HG02678 (cell line): ENCODE measurements around the gene POU2AF2.

Experiments
- ATAC-seq: cut with Tn5 transposase; IDR thresholded peaks from one replicate; pipeline ENCODE4 v1.9.1; 2021; ENCODE audit warnings: mild to moderate bottlenecking, moderate library complexity; ENCODE audit not compliant: unreplicated experiment

The POU2AF2 gene

DNA sequence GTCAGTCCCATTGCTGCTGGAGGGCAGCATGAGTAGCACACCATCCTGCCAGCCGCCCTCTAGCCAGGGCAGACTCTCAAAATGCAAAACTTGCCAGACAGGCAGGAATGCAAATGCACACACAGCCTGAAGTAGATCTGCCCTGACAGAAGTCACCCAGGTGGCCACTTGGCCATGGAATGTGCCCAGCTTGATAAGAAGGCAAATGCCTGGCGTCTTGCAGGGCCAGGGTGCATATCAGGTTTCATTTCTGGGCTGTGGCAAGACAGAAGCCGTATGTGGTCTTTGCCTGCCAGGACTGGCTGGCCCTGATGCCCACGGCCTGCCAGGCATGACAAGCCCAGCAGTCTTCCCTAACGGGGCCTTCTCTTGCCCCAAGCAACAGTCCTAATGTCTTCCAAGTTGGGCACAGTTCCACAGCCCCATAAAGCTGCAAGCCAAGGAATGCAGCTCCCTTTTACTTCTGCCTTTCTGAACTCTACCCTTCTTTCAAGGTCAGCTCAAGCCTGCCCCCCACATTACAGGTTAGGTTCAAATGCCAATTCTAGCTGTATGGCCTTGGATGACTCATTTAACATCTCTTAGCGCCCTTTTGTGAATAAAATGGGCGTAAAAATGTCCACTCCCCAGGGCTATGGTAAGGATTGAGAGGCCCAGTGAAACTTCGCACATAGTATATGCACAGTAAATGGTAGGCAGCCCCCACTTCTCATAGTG lies 82.5 kb downstream of the POU2AF2 start:
- no peak for ATAC-seq

DNA sequence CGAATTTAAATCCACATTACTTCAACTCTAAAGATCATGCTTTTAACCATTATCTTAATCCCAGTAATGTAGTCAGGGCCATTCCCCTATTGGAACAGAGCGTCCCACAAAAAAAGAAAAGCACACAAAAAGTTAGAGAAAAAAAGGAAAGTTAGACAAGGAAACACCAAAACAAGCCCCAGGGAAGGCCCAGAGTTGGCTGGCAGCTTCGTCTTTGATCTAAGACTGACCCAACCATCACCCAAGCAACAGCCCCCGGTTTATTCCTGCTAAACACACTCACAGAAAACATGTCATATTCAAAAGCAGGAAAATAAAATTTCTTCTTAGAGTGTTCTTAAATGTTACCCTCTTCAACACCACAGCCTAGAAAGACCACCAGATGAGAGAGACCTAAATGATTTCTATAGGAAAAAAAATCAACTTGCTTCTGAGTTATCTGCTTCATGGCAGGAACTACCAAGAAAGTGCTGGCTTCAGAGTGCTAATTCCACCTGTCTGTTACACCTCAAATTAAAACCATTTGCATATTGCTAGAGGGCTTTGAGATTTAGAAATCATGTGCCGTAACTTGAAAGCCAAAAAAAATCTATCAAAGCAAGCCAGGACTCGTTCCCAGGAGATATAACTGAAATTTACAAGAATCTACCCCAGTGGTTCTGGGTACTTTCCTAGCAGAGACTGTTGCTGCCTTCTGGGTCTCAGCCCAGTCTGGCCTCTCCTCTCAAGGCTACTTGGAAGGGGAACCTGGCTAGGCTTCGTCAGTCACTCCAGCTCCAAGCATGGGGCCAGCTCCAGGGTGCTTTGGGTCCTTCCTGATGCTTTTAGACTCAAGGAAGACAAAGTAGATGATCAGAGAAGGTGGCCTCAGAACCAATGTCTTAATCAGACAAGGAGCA lies 84.0 kb downstream of the POU2AF2 start:
- no peak for ATAC-seq

DNA sequence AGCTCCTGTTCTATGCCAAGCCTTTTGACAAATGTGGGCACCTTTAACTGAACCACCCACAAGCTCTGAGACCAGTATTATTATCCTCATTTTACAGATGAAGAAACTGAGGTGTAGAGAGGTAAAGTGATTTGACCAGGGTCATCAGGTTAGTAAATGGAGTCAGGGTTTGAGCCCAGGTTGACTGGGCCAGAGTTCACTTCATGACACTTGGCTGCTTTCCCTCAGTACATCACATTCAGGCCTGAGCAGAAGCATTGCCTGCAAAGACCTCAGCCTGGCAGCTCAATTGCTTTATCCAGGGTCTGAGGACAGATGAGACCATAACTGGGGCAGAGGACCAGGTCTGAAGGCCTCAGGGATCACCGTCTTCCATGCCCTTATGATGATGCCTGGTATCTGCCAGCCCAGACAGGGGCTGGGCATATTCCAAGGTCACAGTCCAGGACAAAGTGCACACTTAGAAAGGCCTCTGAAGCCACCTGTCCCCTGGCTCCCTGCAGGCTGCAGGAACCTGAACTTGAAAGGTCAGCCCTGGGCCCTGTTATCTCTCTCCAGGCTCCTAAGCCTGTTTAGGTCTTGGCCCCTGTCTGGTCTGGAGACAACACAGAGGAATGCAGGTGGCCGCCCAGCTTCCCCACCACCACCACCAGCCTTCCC lies 84.8 kb downstream of the POU2AF2 start:
- ATAC-seq, result no peak

DNA sequence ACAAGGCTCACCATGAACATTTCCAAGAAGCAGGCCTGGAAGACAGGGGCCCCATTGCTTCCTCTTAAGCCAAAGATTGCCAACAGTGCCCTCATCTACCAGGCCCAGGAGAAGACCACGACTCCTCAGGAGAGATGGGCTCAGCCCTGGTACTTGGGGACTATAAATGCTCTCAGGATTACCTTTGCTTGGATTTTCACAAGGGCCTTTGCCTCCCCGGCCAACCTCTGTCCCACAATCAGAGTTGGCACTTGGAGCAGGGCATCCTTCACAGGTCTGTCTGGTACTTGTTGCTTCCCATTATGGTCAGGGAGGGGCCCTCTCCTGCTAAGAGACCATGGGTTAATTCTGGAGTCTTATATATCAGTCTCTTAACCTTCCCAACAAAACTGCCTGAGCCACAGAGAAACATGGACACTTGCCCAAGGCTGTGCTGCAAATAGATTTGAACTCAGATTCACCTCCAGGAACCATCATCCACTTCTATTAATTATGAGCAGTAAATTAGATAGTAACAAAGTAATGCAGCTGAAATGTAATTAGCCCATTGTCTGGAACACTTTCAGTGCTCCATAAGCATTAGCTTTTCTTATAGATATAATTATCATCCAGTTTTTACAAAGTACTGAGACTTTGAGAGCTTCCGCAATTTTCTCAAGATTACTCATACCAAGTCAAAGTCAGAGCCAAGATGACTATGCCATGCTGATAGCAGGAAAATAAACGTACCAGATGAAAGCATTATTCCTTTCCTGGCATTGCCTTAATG lies 86.4 kb downstream of the POU2AF2 start:
- ATAC-seq, result no peak

DNA sequence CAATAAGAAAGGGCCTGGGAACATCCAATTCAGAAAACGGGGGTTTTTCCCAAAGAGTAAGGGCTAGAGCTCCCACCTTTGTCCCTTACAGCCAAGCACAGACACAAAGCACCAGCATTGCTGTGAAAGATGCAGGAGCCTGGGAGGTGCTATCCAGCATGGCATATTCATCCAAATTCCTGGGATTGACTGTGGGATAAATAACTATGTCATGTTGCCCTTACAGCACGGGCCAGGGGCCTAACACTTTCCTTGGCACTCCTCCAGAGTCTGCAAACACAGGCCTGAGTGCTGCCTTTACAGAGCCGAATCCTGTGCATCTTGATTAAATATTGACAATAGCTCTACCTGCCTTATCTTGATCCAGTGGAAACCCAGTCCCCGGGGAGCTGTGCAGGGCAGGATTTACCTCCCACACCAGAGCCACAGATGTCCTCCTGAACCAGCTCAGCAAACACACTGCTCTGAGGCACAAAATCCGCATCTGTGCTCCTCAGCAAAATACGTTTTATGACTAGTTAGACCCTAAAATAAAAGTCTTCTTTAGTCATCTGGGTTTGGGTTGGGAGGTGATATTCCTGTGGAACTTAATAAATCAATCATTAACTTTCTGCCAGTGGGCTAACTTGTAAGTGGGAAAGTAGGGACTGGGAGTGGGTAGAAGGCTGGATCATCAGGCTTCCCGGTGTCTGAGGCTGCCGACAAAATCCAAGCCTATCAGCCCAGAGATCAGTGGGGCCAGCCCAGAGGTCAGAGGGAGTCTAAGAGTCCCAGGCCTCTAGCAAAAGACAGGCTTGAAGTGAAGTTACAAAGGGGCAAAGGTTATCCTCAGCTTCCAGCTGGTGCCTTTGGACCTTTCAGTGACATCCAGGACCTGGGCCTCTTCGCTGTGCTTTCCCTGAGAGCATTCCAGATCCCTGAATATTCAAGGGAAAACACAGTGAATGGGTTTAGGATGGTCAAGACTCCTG lies 89.3 kb downstream of the POU2AF2 start:
- no peak for ATAC-seq

DNA sequence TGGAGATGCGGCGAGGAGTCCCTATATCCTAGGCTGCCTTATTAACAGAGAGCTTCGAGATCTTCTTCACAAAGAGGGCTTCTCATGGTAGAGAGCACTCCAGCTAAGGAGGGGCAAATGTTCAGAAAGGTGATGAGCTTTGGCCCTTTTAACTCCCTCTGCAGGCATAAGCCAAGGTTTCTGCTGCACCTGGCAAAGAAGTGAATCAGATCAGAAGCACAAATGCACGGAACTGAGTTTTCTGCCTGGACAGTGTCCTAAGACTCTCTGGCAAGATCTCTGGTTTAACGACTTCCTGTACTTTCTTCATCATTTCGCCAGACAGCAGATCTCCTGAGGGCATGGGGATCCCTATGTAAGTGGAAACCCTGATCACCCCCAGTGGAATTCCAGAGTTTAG lies 90.0 kb downstream of the POU2AF2 start:
- ATAC-seq, result no peak
